ENCODE results near the gene DTX3.
A peak's percentile ranks its signal among the peaks of the same experiment; 100 is the strongest.

- TF ChIP-seq CTCF (IDR thresholded peaks at IDR 0.05; ENCODE audit: insufficient read depth, low read depth, low read length) (peak; percentile 49), EZH2 (IDR thresholded peaks at IDR 0.05; ENCODE audit: insufficient read depth, low read length) (no peak)
Observed at GRCh38 chr12:57632958-57633840, 28.6 kb downstream of the DTX3 start, which contains the start of gene B4GALNT1.
